ENCODE measurements around the gene CHGA. TPM values are rescaled to one million over a fixed set of nuclear protein-coding genes. Genes with fewer than 3 reads are reported as not detected.

The CHGA gene
- total and polyA plus RNA-seq, 2 of the 13 experiments (the other 11 are each of a cell fraction or from before 2014, with no cell fraction given) = not detected

GRCh38 chr14:92973261-92973797, 50.4 kb downstream of the CHGA start:
- no peaks in the 10 kb centered on the region for H3K79me2 ChIP-seq (ENCODE audit: insufficient read depth, low read length)
- 86% methylated on average over 12 of the region's 12 CpGs for WGBS (ENCODE audit: low lambda C conversion rate)
- no peak overlapping the region for H3K27ac ChIP-seq (ENCODE audit: extremely low read length, insufficient read depth, low read length)
- DNase-seq (ENCODE audit: low spot score) (peak; percentile 23), FAIRE-seq (no peak), ATAC-seq (peak; percentile 71)
- peaks cover 0 to 14% of the 10 kb centered on the region in 2 experiments; a peak in 2 of 5 replicates for H3K36me3 ChIP-seq (replicated peaks in 1 of 2; ENCODE audit: control insufficient read depth in 1 of 2, insufficient read depth in 2 of 2, low read length in 2 of 2)
- H3K4me1 ChIP-seq (ENCODE audit: insufficient read depth, low read length) = peaks cover 8% of the 10 kb centered on the region
- no peak overlapping the region for H3K9ac ChIP-seq (ENCODE audit: insufficient read depth, low read depth, low read length)
- no peak overlapping the region for H3K4me2 ChIP-seq (ENCODE audit: low read depth, low read length)
- peaks cover 4% of the 10 kb centered on the region for H3K9me3 ChIP-seq (ENCODE audit: low read length)
- in situ Hi-C loops (cut with HindIII; ENCODE audit: extremely low pct_ligation_motif_present, low pct_unique_long_range_greater_than_20kb) (no loop called here), intact Hi-C loops (cut with micrococcal nuclease; ENCODE audit: unreplicated experiment) (loop anchor here (1.0 to 5.0 kb wide), 2 partner anchors 47 to 164 kb away; no protein-coding TSS in a partner anchor)
- H3K4me3 ChIP-seq (replicated peaks in 1 of 3; ENCODE audit: insufficient read depth in 1 of 3, low read depth in 2 of 3, low read length in 3 of 3) = no peak overlapping the region
- POLR2A ChIA-PET = no interaction called here
- no peaks in the 10 kb centered on the region for H4K20me1 ChIP-seq (ENCODE audit: insufficient read depth, low read length)
- no peak overlapping the region for H2AFZ ChIP-seq (ENCODE audit: low read length)
- no peaks in the 10 kb centered on the region for H3K27me3 ChIP-seq (ENCODE audit: control insufficient read depth in 1 of 2, insufficient read depth in 2 of 2, low read length in 2 of 2)
- CTCF ChIA-PET (ENCODE audit: low intra/inter-chr PET ratio, low total read pairs) = interaction anchor here (1.3 to 1.7 kb wide), 3 partner anchors 140 to 166 kb away, joined by 4 to 10 read pairs (median 7); no protein-coding TSS in a partner anchor
- TF ChIP-seq ZNF687 (CRISPR knock-in tag; IDR thresholded peaks at IDR 0.05) (peak; percentile 36), STAG1 (CRISPR knock-in tag; IDR thresholded peaks at IDR 0.05) (peak; percentile 90), SMC3 (IDR thresholded peaks at IDR 0.05; ENCODE audit: low read length) (peak; percentile 56), RELA (CRISPR knock-in tag; IDR thresholded peaks at IDR 0.05) (no peak), ZNF672 (CRISPR knock-in tag; IDR thresholded peaks at IDR 0.05) (no peak), RAD21 (CRISPR knock-in tag; IDR thresholded peaks at IDR 0.05) (peak; percentile 87), ZNF224 (CRISPR knock-in tag; IDR thresholded peaks at IDR 0.05) (no peak), XRCC5 (optimal IDR thresholded peaks at IDR 0.05; ENCODE audit: low read length) (peak; percentile 41), ZNF780A (CRISPR knock-in tag; IDR thresholded peaks at IDR 0.05) (no peak), MYC (CRISPR knock-in tag; IDR thresholded peaks at IDR 0.05; ENCODE audit: borderline replicate concordance) (0 out of 2 replicates have a peak, but pooled peaks have one; percentile 18), BCL6 (CRISPR knock-in tag; IDR thresholded peaks at IDR 0.05) (no peak), NRL (CRISPR knock-in tag; IDR thresholded peaks at IDR 0.05; ENCODE audit: borderline replicate concordance) (no peak), CTCF (CRISPR knock-in tag; IDR thresholded peaks at IDR 0.05) (peak; percentile 87), CEBPG (CRISPR knock-in tag; IDR thresholded peaks at IDR 0.05) (0 out of 2 replicates have a peak, but pooled peaks have one; percentile 18)
- BruUV-seq (replicated peaks) = no TSS peak
